AG04449 (cell line): ENCODE results near the gene FKBP6.

Experiments
- CTCF ChIA-PET: fragments of 350-600 bp; formaldehyde crosslinking; extraction: SDS; loops from one replicate; lab custom pipeline; 2021; ENCODE audit warnings: antibody characterized with exemption; lab: Yijun Ruan, JAX
- POLR2A ChIA-PET: fragments of 400-600, 350-600 bp; formaldehyde crosslinking; extraction: SDS; loops from one replicate; lab custom pipeline; 2020; ENCODE audit warnings: antibody characterized with exemption, inconsistent platforms; lab: Yijun Ruan, JAX
- DNase-seq: peaks from one replicate; pipeline ENCODE4 v3.0.0-alpha.2; 2010; ENCODE audit warnings: low read depth, low spot score
- H3K4me3 ChIP-seq: 2 replicates; pipeline ENCODE4 v1.5.1; 2011; ENCODE audit warnings: low read depth, mild to moderate bottlenecking, control low read depth, low read length
- TF ChIP-seq, protein P1 (sequence below): IDR thresholded peaks from one replicate; pipeline ENCODE4 v1.5.1; 2011; ENCODE audit warnings: mild to moderate bottlenecking, moderate library complexity, low read length, control low read depth, inconsistent platforms; ENCODE audit not compliant: insufficient read depth; ENCODE audit errors: missing control alignments

FKBP6 gene

DNA sequence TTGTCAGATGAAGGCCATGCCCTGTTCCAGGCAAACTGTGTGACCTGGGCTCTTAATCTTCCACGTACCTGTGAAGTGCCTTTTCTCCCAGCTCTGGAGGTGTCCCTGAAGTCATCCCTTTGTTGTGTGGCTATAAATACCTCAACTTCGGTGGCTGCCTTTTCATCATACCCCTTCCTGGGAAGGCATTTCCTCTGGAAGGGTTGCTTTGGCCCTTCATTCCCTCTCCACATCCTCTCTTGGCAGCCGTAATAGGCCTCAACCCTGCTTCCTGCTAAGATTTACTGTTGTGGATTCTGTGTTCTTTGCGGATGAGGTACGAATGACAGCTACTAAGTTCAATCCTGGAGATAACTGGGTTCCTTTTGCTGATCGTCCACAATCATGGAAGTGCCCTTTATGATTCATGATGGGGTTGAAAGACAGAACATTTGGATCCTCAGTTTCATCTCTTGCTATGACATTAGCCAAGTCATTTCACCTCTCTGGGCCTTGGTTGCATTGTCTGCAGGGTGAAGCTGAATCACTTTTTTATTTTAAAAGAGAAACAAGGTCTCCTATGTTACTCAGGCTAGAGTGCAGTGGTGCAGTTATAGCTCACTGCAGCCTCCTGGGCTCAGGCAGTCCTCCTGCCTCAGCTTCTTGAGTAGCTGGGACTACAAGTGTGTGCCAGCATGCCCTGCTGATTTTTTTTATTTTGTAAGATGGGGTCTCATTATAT is 23.6 kb downstream of the FKBP6 start:
- TF ChIP-seq, protein P1, sequence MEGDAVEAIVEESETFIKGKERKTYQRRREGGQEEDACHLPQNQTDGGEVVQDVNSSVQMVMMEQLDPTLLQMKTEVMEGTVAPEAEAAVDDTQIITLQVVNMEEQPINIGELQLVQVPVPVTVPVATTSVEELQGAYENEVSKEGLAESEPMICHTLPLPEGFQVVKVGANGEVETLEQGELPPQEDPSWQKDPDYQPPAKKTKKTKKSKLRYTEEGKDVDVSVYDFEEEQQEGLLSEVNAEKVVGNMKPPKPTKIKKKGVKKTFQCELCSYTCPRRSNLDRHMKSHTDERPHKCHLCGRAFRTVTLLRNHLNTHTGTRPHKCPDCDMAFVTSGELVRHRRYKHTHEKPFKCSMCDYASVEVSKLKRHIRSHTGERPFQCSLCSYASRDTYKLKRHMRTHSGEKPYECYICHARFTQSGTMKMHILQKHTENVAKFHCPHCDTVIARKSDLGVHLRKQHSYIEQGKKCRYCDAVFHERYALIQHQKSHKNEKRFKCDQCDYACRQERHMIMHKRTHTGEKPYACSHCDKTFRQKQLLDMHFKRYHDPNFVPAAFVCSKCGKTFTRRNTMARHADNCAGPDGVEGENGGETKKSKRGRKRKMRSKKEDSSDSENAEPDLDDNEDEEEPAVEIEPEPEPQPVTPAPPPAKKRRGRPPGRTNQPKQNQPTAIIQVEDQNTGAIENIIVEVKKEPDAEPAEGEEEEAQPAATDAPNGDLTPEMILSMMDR = no peak
- CTCF ChIA-PET = interaction anchor here (3.6 kb wide), 1 partner anchor 9 kb away, joined by 25 read pairs; no protein-coding TSS in a partner anchor
- DNase-seq = no peak
- POLR2A ChIA-PET = no interaction called here
- H3K4me3 ChIP-seq = no peak overlapping the region

DNA sequence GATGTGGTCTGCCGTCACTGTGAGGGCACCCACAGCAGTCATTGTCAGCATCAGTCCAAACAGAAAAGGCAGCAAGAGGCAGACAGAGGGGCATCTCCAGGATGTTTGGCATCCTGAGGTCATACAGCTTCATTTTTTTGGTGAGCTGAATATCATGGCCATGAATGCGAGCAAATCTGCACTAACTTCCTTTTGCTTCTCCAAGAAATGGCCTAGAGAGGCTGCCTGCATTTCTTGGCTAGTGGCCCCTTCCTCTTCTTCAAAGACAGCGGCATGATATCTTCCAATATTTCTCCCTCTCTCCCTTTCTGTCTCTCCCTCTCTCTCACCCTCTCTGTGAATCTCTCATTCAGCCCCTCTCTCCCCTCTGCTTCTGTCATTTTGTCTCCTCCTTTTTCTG is 24.8 kb downstream of the FKBP6 start:
- POLR2A ChIA-PET = no interaction called here
- TF ChIP-seq, protein P1 = no peak
- H3K4me3 ChIP-seq = no peak overlapping the region
- CTCF ChIA-PET = interaction anchor here (3.0 to 3.6 kb wide), 2 partner anchors 10 to 99 kb away, joined by 7 to 25 read pairs; no protein-coding TSS in a partner anchor
- no peak for DNase-seq

DNA sequence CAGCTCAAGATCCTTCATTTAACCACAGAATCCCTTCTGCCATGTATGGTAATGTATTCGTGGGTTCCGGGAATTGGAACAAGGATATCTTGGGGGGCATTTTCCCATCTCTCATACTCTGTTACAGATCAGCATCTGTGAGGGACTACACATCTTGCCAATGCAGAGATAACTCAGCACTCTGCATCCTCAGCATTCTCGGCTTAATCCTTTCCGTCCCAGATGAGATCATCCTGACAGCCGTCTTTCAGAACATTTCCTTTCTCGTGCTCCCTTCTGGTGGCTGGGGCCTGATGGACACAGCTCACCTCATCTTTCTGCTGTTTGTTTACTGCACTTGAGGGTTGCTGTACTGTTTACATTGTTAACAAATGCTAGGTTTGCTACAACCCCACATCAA is 25.3 kb downstream of the FKBP6 start:
- POLR2A ChIA-PET = no interaction called here
- no peak for DNase-seq

DNA sequence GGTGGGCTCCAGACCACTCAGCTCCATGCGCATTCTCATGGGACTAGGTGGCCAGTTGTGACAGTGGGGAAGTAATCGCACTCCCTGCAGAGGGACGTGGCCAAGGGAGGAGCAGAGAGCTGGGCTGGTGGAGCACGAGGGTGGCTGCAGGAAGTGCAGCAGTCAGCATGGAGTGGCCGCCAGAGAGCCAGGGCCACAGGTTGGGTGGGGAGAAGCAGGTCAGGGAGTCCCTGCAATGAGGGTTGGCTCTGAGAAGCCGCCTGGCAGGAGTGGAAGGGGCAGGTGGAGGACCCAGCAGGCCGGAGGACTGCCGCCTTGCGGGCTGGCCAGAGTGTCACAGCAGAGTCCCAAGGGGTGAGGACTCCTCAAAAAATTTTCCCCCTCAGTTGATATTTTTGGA is 26.2 kb downstream of the FKBP6 start:
- TF ChIP-seq, protein P1 = no peak
- no peak overlapping the region for H3K4me3 ChIP-seq
- no peak for DNase-seq
- POLR2A ChIA-PET = no interaction called here
- CTCF ChIA-PET = interaction anchor here (3.0 to 3.6 kb wide), 2 partner anchors 11 to 97 kb away, joined by 7 to 25 read pairs; no protein-coding TSS in a partner anchor

More for the DNA sequence above, 25.3 kb downstream of the FKBP6 start:
- no peak overlapping the region for H3K4me3 ChIP-seq
- CTCF ChIA-PET = interaction anchor here (3.0 to 3.6 kb wide), 2 partner anchors 11 to 98 kb away, joined by 7 to 25 read pairs; no protein-coding TSS in a partner anchor
- TF ChIP-seq, protein P1 = no peak

DNA sequence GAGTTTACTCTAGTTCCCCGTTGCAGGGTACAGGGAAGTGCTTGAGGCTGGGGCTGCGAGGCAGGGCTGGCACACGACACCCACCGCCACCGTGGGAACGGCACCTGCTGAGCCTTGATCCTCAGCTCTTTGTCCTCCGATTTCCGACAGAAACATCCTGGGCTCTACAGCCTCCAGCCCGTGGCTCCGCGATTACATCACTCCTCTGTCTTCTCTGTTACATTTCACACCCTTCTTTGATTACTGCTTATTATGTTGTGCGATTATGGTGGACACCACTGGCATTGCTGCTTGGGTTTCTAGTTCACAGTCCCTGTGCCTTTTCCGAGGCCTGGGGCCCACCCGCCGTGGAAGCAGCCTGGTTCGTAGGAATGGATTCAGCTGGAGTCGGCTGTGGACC is 26.9 kb downstream of the FKBP6 start:
- TF ChIP-seq, protein P1 = no peak
- ChIA-PET POLR2A (no interaction called here), CTCF (interaction anchor here (0.9 to 3.0 kb wide), 2 partner anchors 10 to 97 kb away, joined by 3 to 7 read pairs; no protein-coding TSS in a partner anchor)
- H3K4me3 ChIP-seq = no peak overlapping the region
- no peak for DNase-seq

DNA sequence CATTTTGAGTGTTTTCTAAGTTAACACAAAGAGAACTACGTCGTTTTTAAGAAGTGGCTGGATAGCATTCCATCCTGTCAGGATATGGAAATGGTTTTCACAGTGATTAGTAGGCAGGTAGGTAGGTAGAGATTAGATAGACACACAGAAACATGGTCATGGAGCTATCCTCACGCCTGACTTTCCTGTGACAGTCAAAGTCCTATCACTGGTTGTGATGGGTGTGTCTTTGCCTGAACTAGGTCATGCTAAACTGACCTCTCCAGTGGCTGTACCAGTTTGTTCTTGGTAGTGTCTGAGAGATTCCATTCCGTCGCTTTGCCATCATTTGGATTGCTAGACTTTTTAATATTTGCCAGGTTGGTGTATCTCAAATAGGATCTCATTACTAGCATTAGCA is 28.2 kb downstream of the FKBP6 start:
- ChIA-PET POLR2A (no interaction called here), CTCF (interaction anchor here (0.6 to 1.3 kb wide), 2 partner anchors 95 to 815 kb away, joined by 3 read pairs; no protein-coding TSS in a partner anchor)
- DNase-seq = no peak
- H3K4me3 ChIP-seq = no peak overlapping the region
- TF ChIP-seq, protein P1 = no peak
